WTC11 (cell line): ENCODE measurements around the gene PKMYT1. TPM values are rescaled to one million over a fixed set of nuclear protein-coding genes. Genes with fewer than 3 reads are reported as not detected.

Source experiments
- ATAC-seq: fragments of 200-7000 bp; cut with Tn5 transposase; 2 replicates; pipeline ENCODE4 v1.10.0; 2021; ENCODE audit warnings: mild to moderate bottlenecking, moderate library complexity
- CTCF ChIA-PET: fragments of 300-600 bp; sonication (Branson Sonifier 250); formaldehyde crosslinking; loops from one replicate; lab custom pipeline; 2021; ENCODE audit warnings: antibody characterized with exemption; lab: Charles Lee
- POLR2A ChIA-PET: fragments of 350-600 bp; sonication (Branson Sonifier 250); formaldehyde crosslinking; loops from one replicate; lab custom pipeline; 2021; ENCODE audit warnings: antibody characterized with exemption; lab: Charles Lee
- DNase-seq: peaks from one replicate; pipeline ENCODE4 v3.0.0; 2021; ENCODE audit warnings: low spot score
- H3K27ac Mint-ChIP-seq: 2 replicates; pipeline ENCODE4 v1.8.0; 2021; ENCODE audit warnings: mixed read lengths
- H3K27me3 Mint-ChIP-seq: 2 replicates; pipeline ENCODE4 v1.8.0; 2021; ENCODE audit warnings: low read depth, mild to moderate bottlenecking, moderate library complexity, mixed read lengths
- H3K36me3 Mint-ChIP-seq: 2 replicates; pipeline ENCODE4 v1.8.0; 2021; ENCODE audit warnings: mixed read lengths
- H3K4me1 Mint-ChIP-seq: 2 replicates; pipeline ENCODE4 v1.8.0; 2022; ENCODE audit warnings: mixed read lengths
- H3K4me3 Mint-ChIP-seq: 2 replicates; pipeline ENCODE4 v1.8.0; 2021; ENCODE audit warnings: mild to moderate bottlenecking, moderate library complexity, mixed read lengths
- H3K9me3 Mint-ChIP-seq: 2 replicates; pipeline ENCODE4 v1.8.0; 2021; ENCODE audit warnings: mixed read lengths
- CBFB ChIP-seq: sonication (generic); formaldehyde crosslinking; IDR thresholded peaks from 2 replicates; pipeline ENCODE4 v1.8.1; 2022; ENCODE audit warnings: mild to moderate bottlenecking, low read depth, missing genetic modification reagents
- CDX4 ChIP-seq: fragments of 250-450 bp; sonication (Bioruptor Pico); IDR thresholded peaks from 2 replicates; pipeline ENCODE4 v1.9.0; 2021; ENCODE audit warnings: moderate library complexity, mild to moderate bottlenecking, inconsistent platforms, borderline replicate concordance
- ELF4 ChIP-seq: sonication (generic); formaldehyde crosslinking; IDR thresholded peaks from 2 replicates; pipeline ENCODE4 v1.8.1; 2022; ENCODE audit warnings: low read depth, mild to moderate bottlenecking, moderate library complexity, missing genetic modification reagents
- MXD4 ChIP-seq: fragments of 250-450 bp; sonication (Bioruptor Pico); IDR thresholded peaks from 2 replicates; pipeline ENCODE4 v1.8.0; 2021; ENCODE audit warnings: mild to moderate bottlenecking, moderate library complexity, borderline replicate concordance
- NFATC4 ChIP-seq: fragments of 250-450 bp; sonication (Bioruptor Pico); IDR thresholded peaks from 2 replicates; pipeline ENCODE4 v1.9.0; 2021; ENCODE audit warnings: mild to moderate bottlenecking
- SMAD3 ChIP-seq: sonication (generic); formaldehyde crosslinking; IDR thresholded peaks from 2 replicates; pipeline ENCODE4 v1.8.0; 2022; ENCODE audit warnings: missing genetic modification reagents, mild to moderate bottlenecking, borderline replicate concordance
- STAT6 ChIP-seq: sonication (generic); formaldehyde crosslinking; conservative IDR thresholded peaks from 2 replicates; pipeline ENCODE4 v1.8.1; 2023; ENCODE audit warnings: mild to moderate bottlenecking, low read depth, missing genetic modification reagents, moderate library complexity
- USF2 ChIP-seq: sonication (generic); formaldehyde crosslinking; IDR thresholded peaks from 2 replicates; pipeline ENCODE4 v1.8.1; 2023; ENCODE audit warnings: mild to moderate bottlenecking, missing genetic modification reagents, moderate library complexity
- ZNF232 ChIP-seq: sonication (generic); formaldehyde crosslinking; IDR thresholded peaks from 2 replicates; pipeline ENCODE4 v1.8.0; 2022; ENCODE audit warnings: mild to moderate bottlenecking, missing genetic modification reagents
- ZNF281 ChIP-seq: sonication (generic); formaldehyde crosslinking; IDR thresholded peaks from 2 replicates; pipeline ENCODE4 v1.8.0; 2023; ENCODE audit warnings: mild to moderate bottlenecking, missing genetic modification reagents
- ZNF671 ChIP-seq: fragments of 250-450 bp; sonication (Bioruptor Pico); IDR thresholded peaks from 2 replicates; pipeline ENCODE4 v1.8.0; 2021; ENCODE audit warnings: mild to moderate bottlenecking
- total RNA-seq: library from RNA; stranded (reverse); gene quantifications from 3 replicates; pipeline ENCODE4 v1.2.3, GENCODE V29; 2021

PKMYT1 gene
- total RNA-seq, 1 experiment from 2014 or later = 120 TPM

GRCh38 chr16:2991566-2992261 is 11.5 kb upstream of the PKMYT1 start (continued):
- no peak for TF ChIP-seq STAT6 (CRISPR knock-in tag)
- TF ChIP-seq, all 79 proteins: peak for 0

- no peaks in the 10 kb centered on the region for H3K36me3 Mint-ChIP-seq
- POLR2A ChIA-PET = interaction anchor here (0.9 to 1.4 kb wide), 3 partner anchors 10 to 23 kb away, joined by 3 to 5 read pairs (median 3); no protein-coding TSS in a partner anchor
- peaks cover 21% of the 10 kb centered on the region for H3K4me1 Mint-ChIP-seq
- H3K27ac Mint-ChIP-seq = no peak overlapping the region
- DNase-seq = no peak
- H3K9me3 Mint-ChIP-seq = no peaks in the 10 kb centered on the region
- no peaks in the 10 kb centered on the region for H3K27me3 Mint-ChIP-seq
- CTCF ChIA-PET = interaction anchor here (0.7 to 3.1 kb wide), 7 partner anchors 10 to 41 kb away, joined by 3 to 13 read pairs (median 9); partner anchors contain the start of gene KREMEN2
- ATAC-seq = peak; percentile 32
- TF ChIP-seq ZNF232 (CRISPR knock-in tag) (no peak), ZNF281 (CRISPR knock-in tag) (no peak), MXD4 (CRISPR knock-in tag) (no peak), NFATC4 (CRISPR knock-in tag) (no peak), ZNF671 (CRISPR knock-in tag) (no peak), ELF4 (CRISPR knock-in tag) (no peak), USF2 (CRISPR knock-in tag) (peak; percentile 15; the same call in 1 of the 2 replicates)
- H3K4me3 Mint-ChIP-seq = no peak overlapping the region
Observed at GRCh38 chr16:2990891-2991290, 10.6 kb upstream of the PKMYT1 start.

GRCh38 chr16:2988590-2989099 is 8.4 kb upstream of the PKMYT1 start:
- Mint-ChIP-seq H3K27ac (no peak overlapping the region), H3K4me1 (peaks cover 21% of the 10 kb centered on the region), H3K36me3 (no peaks in the 10 kb centered on the region), H3K4me3 (no peak overlapping the region), H3K9me3 (no peaks in the 10 kb centered on the region), H3K27me3 (peaks cover 6% of the 10 kb centered on the region; the same call in 1 of the 2 replicates)
- DNase-seq (no peak), ATAC-seq (peak; percentile 10; the same call in 1 of the 2 replicates)
- ChIA-PET POLR2A (interaction anchor here (1.1 kb wide), 1 partner anchor 17 kb away, joined by 4 read pairs; no protein-coding TSS in a partner anchor), CTCF (interaction anchor here (1.0 to 1.8 kb wide), 4 partner anchors 13 to 70 kb away, joined by 4 to 6 read pairs (median 4); no protein-coding TSS in a partner anchor)
- no peak for TF ChIP-seq CDX4 (CRISPR knock-in tag)
- no peak for TF ChIP-seq CBFB
- no peak for TF ChIP-seq SMAD3 (CRISPR knock-in tag)
